WTC11 (cell line): ENCODE results near the gene CARMIL3. TPM values are rescaled to one million over a fixed set of nuclear protein-coding genes. Genes with fewer than 3 reads are reported as not detected.

Experiments used
- ATAC-seq: fragments of 200-7000 bp; cut with Tn5 transposase; 2 replicates; pipeline ENCODE4 v1.10.0; 2021; ENCODE audit warnings: mild to moderate bottlenecking, moderate library complexity
- CTCF ChIA-PET: fragments of 300-600 bp; sonication (Branson Sonifier 250); formaldehyde crosslinking; loops from one replicate; lab custom pipeline; 2021; ENCODE audit warnings: antibody characterized with exemption; lab: Charles Lee
- POLR2A ChIA-PET: fragments of 350-600 bp; sonication (Branson Sonifier 250); formaldehyde crosslinking; loops from one replicate; lab custom pipeline; 2021; ENCODE audit warnings: antibody characterized with exemption; lab: Charles Lee
- DNase-seq: peaks from one replicate; pipeline ENCODE4 v3.0.0; 2021; ENCODE audit warnings: low spot score
- H3K27ac Mint-ChIP-seq: 2 replicates; pipeline ENCODE4 v1.8.0; 2021; ENCODE audit warnings: mixed read lengths
- H3K27me3 Mint-ChIP-seq: 2 replicates; pipeline ENCODE4 v1.8.0; 2021; ENCODE audit warnings: low read depth, mild to moderate bottlenecking, moderate library complexity, mixed read lengths
- H3K36me3 Mint-ChIP-seq: 2 replicates; pipeline ENCODE4 v1.8.0; 2021; ENCODE audit warnings: mixed read lengths
- H3K4me1 Mint-ChIP-seq: 2 replicates; pipeline ENCODE4 v1.8.0; 2022; ENCODE audit warnings: mixed read lengths
- H3K4me3 Mint-ChIP-seq: 2 replicates; pipeline ENCODE4 v1.8.0; 2021; ENCODE audit warnings: mild to moderate bottlenecking, moderate library complexity, mixed read lengths
- H3K9me3 Mint-ChIP-seq: 2 replicates; pipeline ENCODE4 v1.8.0; 2021; ENCODE audit warnings: mixed read lengths
- ELF4 ChIP-seq: sonication (generic); formaldehyde crosslinking; IDR thresholded peaks from 2 replicates; pipeline ENCODE4 v1.8.1; 2022; ENCODE audit warnings: low read depth, mild to moderate bottlenecking, moderate library complexity, missing genetic modification reagents
- ESRRA ChIP-seq: sonication (generic); formaldehyde crosslinking; IDR thresholded peaks from 2 replicates; pipeline ENCODE4 v1.8.1; 2022; ENCODE audit warnings: mild to moderate bottlenecking, missing genetic modification reagents, borderline replicate concordance
- ETV6 ChIP-seq: sonication (generic); formaldehyde crosslinking; IDR thresholded peaks from 2 replicates; pipeline ENCODE4 v1.8.1; 2022; ENCODE audit warnings: mild to moderate bottlenecking, missing genetic modification reagents
- FOXP1 ChIP-seq: sonication (generic); formaldehyde crosslinking; IDR thresholded peaks from 2 replicates; pipeline ENCODE4 v1.8.0; 2022; ENCODE audit warnings: missing genetic modification reagents, mild to moderate bottlenecking, moderate library complexity, borderline replicate concordance
- GRHL2 ChIP-seq: fragments of 250-450 bp; sonication (Bioruptor Pico); IDR thresholded peaks from 2 replicates; pipeline ENCODE4 v1.8.0; 2022; ENCODE audit warnings: mild to moderate bottlenecking, moderate library complexity; ENCODE audit not compliant: insufficient replicate concordance, severe bottlenecking
- IRF2 ChIP-seq: sonication (generic); formaldehyde crosslinking; IDR thresholded peaks from 2 replicates; pipeline ENCODE4 v1.8.0; 2022; ENCODE audit warnings: low read depth, missing genetic modification reagents, borderline replicate concordance
- MXD4 ChIP-seq: fragments of 250-450 bp; sonication (Bioruptor Pico); IDR thresholded peaks from 2 replicates; pipeline ENCODE4 v1.8.0; 2021; ENCODE audit warnings: mild to moderate bottlenecking, moderate library complexity, borderline replicate concordance
- MYBL2 ChIP-seq: sonication (generic); formaldehyde crosslinking; IDR thresholded peaks from 2 replicates; pipeline ENCODE4 v1.8.1; 2023; ENCODE audit warnings: mild to moderate bottlenecking, moderate library complexity, missing genetic modification reagents
- NFATC4 ChIP-seq: fragments of 250-450 bp; sonication (Bioruptor Pico); IDR thresholded peaks from 2 replicates; pipeline ENCODE4 v1.9.0; 2021; ENCODE audit warnings: mild to moderate bottlenecking
- NFE2L1 ChIP-seq: sonication (generic); formaldehyde crosslinking; IDR thresholded peaks from 2 replicates; pipeline ENCODE4 v1.8.1; 2023; ENCODE audit warnings: missing genetic modification reagents
- SMAD3 ChIP-seq: sonication (generic); formaldehyde crosslinking; IDR thresholded peaks from 2 replicates; pipeline ENCODE4 v1.8.0; 2022; ENCODE audit warnings: missing genetic modification reagents, mild to moderate bottlenecking, borderline replicate concordance
- SOX15 ChIP-seq: fragments of 250-450 bp; sonication (Bioruptor Pico); IDR thresholded peaks from 2 replicates; pipeline ENCODE4 v1.9.0; 2021; ENCODE audit warnings: mild to moderate bottlenecking
- SP1 ChIP-seq: sonication (generic); formaldehyde crosslinking; conservative IDR thresholded peaks from 2 replicates; pipeline ENCODE4 v1.8.1; 2022; ENCODE audit warnings: missing genetic modification reagents
- TCF7 ChIP-seq: sonication (generic); formaldehyde crosslinking; IDR thresholded peaks from 2 replicates; pipeline ENCODE4 v1.8.0; 2022; ENCODE audit warnings: mild to moderate bottlenecking, low read depth, missing genetic modification reagents, moderate library complexity
- TEAD4 ChIP-seq: sonication (generic); formaldehyde crosslinking; IDR thresholded peaks from 2 replicates; pipeline ENCODE4 v1.8.0; 2022; ENCODE audit warnings: mild to moderate bottlenecking, missing genetic modification reagents
- ZNF671 ChIP-seq: fragments of 250-450 bp; sonication (Bioruptor Pico); IDR thresholded peaks from 2 replicates; pipeline ENCODE4 v1.8.0; 2021; ENCODE audit warnings: mild to moderate bottlenecking
- total RNA-seq: library from RNA; stranded (reverse); gene quantifications from 3 replicates; pipeline ENCODE4 v1.2.3, GENCODE V29; 2021
- TF ChIP-seq, protein P1 (sequence below): sonication (generic); formaldehyde crosslinking; IDR thresholded peaks from 2 replicates; pipeline ENCODE4 v1.8.1; 2023; ENCODE audit warnings: mild to moderate bottlenecking, missing genetic modification reagents
- TF ChIP-seq, protein P2 (sequence below): sonication (generic); formaldehyde crosslinking; IDR thresholded peaks from 2 replicates; pipeline ENCODE4 v1.8.0; 2022; ENCODE audit warnings: mild to moderate bottlenecking, missing genetic modification reagents
- TF ChIP-seq, protein P3 (sequence below): sonication (generic); formaldehyde crosslinking; IDR thresholded peaks from 2 replicates; pipeline ENCODE4 v1.8.1; 2022; ENCODE audit warnings: missing genetic modification reagents, borderline replicate concordance
- TF ChIP-seq, protein P4 (sequence below): fragments of 250-450 bp; sonication (Bioruptor Pico); conservative IDR thresholded peaks from 2 replicates; pipeline ENCODE4 v1.9.0; 2021; ENCODE audit warnings: mild to moderate bottlenecking

The CARMIL3 gene
- total RNA-seq, 1 experiment from 2014 or later = 13.0 TPM

DNA sequence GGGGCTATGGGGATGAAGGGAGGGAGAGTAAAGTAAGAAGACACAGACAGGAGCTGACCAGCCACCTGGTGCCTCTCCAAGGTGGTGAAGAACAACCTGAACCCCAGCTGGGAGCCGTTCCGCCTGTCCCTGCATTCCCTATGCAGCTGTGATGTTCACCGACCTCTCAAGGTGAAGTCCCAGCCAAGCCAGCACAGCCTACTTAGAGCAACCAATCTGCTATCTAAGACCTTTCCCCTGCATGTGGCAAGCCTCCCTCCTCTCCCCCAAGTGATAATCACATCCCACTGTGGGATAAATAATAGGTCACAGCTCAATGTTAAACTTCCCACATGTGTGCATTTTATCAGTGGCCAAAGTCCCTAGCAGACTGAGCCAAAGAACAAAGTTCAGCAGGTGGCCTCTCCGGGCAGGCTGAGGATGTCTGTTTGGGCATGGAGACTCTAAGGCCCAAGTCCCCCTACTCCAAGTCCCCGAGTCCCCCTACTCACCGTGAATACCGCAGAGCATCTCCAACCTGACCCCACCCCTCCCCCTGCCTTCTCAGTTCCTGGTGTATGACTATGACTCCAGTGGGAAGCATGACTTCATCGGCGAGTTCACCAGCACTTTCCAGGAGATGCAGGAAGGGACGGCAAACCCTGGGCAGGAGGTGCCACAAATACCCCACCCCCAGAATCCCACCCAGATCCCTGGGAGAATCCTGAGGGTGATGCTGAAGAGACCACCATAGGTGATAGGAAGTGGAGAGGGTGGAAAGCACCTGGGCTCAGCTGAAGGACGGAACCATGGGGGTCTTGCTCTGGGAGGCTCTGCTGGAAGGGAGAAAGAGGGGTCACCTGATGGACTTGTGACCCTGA, 23.0 kb downstream of the CARMIL3 start (continued):
- TF ChIP-seq IRF2 (CRISPR knock-in tag) (no peak), MXD4 (no peak)
- TF ChIP-seq, all 79 proteins: peak for 0

DNA sequence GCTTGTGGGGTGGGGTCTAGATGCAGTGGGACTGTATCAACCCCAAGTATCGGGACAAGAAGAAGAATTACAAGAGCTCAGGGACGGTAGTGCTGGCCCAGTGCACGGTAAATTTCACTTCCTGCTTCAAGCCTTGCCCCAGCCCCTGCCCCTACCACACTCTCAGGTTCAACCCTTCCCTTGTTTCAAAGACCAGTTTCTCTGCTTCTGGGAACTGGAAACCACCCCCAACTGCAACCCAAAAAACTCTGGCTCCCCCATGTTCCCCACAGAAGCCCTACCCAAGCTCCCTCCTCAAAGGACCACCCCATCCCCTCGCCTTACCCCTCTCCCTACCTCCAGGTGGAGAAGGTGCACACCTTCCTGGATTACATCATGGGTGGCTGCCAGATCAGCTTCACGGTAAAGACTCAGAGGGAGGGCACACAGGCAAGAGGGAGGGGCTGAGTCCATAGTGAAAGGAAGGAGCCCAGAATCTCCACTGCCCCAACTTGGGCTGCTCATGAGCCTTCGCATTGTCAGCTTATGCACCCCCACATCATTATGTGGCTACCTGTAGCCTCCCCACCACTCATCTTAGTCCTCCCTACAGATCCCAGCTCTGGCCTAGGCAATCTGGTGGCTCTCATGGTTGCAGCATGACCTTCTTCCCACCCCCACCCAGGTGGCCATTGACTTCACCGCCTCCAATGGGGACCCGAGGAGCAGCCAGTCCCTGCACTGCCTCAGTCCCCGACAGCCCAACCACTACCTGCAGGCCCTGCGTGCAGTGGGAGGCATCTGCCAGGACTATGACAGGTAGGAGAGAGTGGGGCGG, 23.9 kb downstream of the CARMIL3 start:
- no peak overlapping the region for H3K27ac Mint-ChIP-seq
- no peak for TF ChIP-seq MXD4
- no peak for TF ChIP-seq NFATC4 (CRISPR knock-in tag)
- no peak for TF ChIP-seq SP1 (CRISPR knock-in tag)
- no peak for TF ChIP-seq TCF7
- TF ChIP-seq ELF4 (CRISPR knock-in tag) = no peak
- TF ChIP-seq NFE2L1 = no peak
- no peak for TF ChIP-seq ZNF671 (CRISPR knock-in tag)
- TF ChIP-seq IRF2 (CRISPR knock-in tag) = no peak
- TF ChIP-seq ETV6 (CRISPR knock-in tag) = no peak
- TF ChIP-seq SOX15 (CRISPR knock-in tag) = no peak
- TF ChIP-seq, protein P1, sequence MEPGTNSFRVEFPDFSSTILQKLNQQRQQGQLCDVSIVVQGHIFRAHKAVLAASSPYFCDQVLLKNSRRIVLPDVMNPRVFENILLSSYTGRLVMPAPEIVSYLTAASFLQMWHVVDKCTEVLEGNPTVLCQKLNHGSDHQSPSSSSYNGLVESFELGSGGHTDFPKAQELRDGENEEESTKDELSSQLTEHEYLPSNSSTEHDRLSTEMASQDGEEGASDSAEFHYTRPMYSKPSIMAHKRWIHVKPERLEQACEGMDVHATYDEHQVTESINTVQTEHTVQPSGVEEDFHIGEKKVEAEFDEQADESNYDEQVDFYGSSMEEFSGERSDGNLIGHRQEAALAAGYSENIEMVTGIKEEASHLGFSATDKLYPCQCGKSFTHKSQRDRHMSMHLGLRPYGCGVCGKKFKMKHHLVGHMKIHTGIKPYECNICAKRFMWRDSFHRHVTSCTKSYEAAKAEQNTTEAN = no peak
- TF ChIP-seq ESRRA = no peak
- TF ChIP-seq SMAD3 = no peak
- TF ChIP-seq GRHL2 (CRISPR knock-in tag) = no peak
- no peak for TF ChIP-seq TEAD4 (CRISPR knock-in tag)
- TF ChIP-seq, protein P2, sequence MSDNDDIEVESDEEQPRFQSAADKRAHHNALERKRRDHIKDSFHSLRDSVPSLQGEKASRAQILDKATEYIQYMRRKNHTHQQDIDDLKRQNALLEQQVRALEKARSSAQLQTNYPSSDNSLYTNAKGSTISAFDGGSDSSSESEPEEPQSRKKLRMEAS = no peak
- TF ChIP-seq, protein P3, sequence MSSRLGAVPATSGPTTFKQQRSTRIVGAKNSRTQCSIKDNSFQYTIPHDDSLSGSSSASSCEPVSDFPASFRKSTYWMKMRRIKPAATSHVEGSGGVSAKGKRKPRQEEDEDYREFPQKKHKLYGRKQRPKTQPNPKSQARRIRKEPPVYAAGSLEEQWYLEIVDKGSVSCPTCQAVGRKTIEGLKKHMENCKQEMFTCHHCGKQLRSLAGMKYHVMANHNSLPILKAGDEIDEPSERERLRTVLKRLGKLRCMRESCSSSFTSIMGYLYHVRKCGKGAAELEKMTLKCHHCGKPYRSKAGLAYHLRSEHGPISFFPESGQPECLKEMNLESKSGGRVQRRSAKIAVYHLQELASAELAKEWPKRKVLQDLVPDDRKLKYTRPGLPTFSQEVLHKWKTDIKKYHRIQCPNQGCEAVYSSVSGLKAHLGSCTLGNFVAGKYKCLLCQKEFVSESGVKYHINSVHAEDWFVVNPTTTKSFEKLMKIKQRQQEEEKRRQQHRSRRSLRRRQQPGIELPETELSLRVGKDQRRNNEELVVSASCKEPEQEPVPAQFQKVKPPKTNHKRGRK (CRISPR knock-in tag) = no peak
- TF ChIP-seq, protein P4, sequence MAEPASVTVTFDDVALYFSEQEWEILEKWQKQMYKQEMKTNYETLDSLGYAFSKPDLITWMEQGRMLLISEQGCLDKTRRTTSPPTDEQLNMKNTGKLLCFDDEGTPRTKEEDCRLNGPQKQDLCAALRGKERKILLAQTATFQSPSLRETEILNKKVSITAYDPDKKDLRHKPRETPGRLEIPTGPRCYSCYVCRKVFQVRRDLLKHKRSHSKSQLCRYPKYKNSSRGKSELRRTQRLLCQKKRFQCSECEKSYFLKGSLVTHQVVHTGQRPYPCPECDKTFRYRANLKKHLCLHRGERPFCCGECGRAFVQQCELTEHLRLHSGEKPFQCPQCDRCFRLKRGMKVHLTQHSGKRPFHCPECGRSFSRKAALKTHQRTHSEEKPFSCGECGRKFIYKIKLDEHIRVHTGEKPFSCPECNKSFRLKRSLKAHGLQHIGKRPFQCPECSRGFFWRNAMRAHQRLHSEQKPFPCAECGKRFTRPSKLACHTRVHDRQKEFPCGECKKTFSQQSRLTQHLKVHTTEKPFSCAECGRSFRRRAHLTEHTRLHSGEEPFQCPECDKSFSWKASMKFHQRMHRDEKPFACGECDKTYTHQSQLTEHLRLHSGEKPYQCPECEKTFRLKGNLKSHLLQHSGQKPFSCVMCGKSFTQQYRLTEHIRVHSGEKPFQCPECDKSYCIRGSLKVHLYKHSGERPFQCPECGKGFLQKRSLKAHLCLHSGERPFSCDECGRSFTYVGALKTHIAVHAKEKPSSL = no peak
- TF ChIP-seq MYBL2 (CRISPR knock-in tag) = no peak
- no peak for TF ChIP-seq FOXP1 (CRISPR knock-in tag)
- TF ChIP-seq, all 79 proteins: peak for 0
- DNase-seq = no peak
- Mint-ChIP-seq H3K27me3 (peaks cover 2% of the 10 kb centered on the region), H3K36me3 (no peaks in the 10 kb centered on the region), H3K4me3 (no peak overlapping the region), H3K4me1 (peaks cover 26% of the 10 kb centered on the region), H3K9me3 (no peaks in the 10 kb centered on the region)
- POLR2A ChIA-PET = interaction anchor here (1.7 kb wide), 1 partner anchor 18 kb away, joined by 4 read pairs; the partner anchor contains the start of gene PCK2
- ATAC-seq = no peak
- CTCF ChIA-PET = interaction anchor here (1.1 to 2.5 kb wide), 5 partner anchors 14 to 85 kb away, joined by 3 to 17 read pairs (median 6); partner anchors contain the start of genes IRF9 and PCK2
